GM18502 (cell line): ENCODE measurements around the gene PIR.

Source experiments
- ATAC-seq: cut with Tn5 transposase; IDR thresholded peaks from one replicate; pipeline ENCODE4 v1.9.1; 2021; ENCODE audit warnings: mild to moderate bottlenecking; ENCODE audit not compliant: unreplicated experiment, poor library complexity

PIR gene

GRCh38 chrX:15495801-15496200, 2.7 kb upstream of the PIR start:
- ATAC-seq: no peak

DNA sequence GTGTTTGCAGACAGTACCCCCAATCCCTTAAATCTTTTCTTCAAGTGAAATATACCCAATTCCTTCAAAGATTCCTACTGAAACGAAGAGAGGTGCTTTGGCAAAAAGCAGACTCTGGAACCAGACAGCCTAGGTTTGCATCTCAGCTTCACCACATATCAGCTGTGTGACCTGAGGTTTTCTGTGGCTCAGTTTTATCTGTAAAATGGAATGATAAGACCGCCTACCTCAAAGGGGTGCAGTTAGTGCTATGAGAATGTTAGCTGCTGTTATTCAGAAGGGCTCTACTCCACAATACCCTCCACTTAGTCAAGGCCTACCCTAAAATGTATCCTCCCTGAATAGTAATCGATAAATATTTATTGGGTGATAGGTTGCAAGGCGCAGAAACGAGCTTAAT, 664 bp downstream of the PIR start:
- no peak for ATAC-seq

DNA sequence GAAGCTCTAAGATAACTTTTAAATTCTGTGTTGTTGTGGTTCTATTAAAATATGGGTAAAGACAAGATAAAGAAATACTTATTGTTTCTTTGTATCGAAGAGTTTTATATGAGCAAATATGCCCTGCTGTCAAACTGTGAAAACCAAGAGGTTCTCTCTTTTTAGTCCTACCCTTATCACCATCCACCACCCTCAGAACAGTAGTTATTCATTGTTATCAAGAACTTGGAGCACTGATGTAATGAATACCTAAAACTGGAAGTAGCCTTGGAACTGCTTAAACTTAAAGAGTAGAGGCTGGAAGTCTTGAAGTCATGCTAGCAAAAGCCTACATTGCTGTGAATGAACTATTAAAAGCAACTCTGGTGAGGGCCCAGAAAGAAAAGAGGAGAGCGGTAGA, 9.2 kb downstream of the PIR start:
- ATAC-seq: no peak

GRCh38 chrX:15475486-15475885, 17.6 kb downstream of the PIR start:
- ATAC-seq: no peak

GRCh38 chrX:15475021-15475420, 18.1 kb downstream of the PIR start:
- no peak for ATAC-seq

DNA sequence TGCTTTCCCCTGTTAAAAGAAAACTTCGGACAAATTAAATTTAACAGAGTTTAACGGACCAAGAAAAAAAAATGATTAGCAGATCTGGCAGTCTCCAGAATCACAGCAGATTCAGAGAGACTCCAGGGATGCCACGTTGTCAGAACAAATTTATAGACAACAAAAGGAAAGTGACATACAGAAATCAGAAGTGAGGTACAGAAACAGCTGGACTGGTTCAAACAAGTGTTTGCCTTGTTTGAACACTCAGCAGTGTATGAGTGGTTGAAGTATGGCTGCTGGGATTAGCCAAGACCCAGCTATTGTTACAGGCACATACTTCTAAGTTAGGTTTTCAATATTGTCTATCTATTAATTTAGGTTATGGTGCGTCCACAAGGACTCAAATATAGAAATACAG, 19.1 kb downstream of the PIR start:
- no peak for ATAC-seq

GRCh38 chrX:15472531-15472930, 20.6 kb downstream of the PIR start:
- ATAC-seq: no peak

- ATAC-seq: peak; percentile 88
These were observed 22.1 kb downstream of the PIR start for GRCh38 chrX:15471028-15471427.

- no peak for ATAC-seq
These were observed 23.5 kb downstream of the PIR start for GRCh38 chrX:15469613-15470012.

GRCh38 chrX:15468036-15468435, 25.1 kb downstream of the PIR start:
- ATAC-seq: no peak

DNA sequence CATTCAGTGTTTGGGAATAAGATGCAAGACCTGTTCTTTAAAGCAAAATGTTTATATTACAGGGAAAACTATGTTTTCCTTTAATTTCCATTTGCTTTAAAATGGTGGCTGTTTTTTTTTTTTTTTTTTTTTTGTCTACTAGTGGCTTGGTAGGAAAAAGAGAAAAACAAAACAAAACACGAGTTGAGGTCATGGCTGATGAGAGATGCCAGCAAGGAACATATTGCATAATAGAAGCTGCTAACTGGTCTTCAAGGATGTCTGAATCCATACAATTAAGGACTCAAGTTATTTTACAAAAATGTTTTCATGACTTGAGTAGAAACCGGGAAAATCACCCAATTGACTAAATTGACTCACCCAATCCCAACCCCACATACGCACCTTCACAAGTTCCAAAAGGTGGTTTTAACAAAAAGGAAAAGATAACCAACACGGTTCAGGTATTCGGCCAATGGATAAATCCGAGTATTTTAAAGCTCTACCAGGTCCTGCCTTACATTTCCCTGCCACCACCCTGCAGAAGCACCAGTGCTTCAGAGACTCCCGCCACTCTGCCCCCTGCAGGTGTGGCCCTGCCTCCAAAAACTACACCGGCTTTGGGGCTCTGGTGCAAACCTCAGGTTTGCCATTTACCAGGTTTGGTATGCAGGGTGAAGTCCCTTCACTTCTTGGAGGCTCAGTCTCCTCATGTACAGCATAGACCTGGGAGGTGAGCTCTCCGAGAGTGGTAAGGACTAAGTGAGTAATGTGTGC, 27.1 kb downstream of the PIR start:
- ATAC-seq: no peak

GRCh38 chrX:15465347-15465746, 27.8 kb downstream of the PIR start:
- peak; percentile 72 for ATAC-seq

DNA sequence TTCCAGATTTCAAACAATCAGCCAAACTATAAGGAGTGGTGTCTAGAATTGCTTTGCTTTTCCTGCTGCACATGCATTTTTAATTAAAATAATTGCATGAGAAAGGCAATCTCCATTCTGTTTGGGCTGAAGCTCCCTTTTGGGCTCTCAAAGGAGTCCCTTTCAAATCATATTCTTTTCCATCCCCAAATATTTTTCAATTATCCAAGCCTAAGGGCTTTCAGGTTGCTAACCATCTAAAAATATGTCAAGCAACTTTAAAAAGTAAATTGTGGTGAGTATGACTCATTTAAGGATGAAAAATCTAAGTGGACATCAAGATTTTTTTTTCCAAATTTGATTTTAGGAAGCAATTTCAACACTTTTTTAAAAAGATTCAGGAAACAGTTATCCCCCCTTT, 28.4 kb downstream of the PIR start:
- ATAC-seq: no peak

GRCh38 chrX:15451913-15452312, 41.2 kb downstream of the PIR start:
- ATAC-seq: no peak

DNA sequence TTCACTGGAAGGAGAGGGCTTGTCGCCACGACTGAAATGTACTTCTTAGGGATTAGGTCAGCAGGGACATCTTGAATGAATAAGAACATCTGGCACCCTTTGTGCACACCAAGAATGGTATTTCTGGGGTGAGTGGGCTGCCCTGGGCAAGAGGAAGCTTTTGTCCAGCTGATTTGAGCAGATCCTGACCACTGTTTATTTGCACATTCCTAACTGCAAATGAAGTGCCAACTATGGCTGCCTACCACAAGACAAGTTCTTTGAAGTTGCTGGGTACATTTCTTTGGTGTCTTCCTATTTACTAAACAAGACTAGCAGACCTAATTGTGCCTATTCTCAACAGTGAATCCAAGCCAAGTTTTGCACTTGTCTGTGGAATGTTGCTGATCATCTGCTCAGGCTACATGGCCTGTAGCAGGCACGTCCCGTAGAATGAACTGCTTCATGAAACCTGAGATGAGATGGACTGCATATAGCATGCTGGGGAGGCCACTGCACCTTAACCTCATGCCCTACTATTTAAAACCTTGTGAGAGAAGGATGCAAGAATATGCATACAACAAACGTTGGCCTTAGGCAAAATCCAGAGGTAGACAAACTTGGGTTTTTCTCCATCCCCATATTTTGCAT, 45.0 kb downstream of the PIR start:
- no peak for ATAC-seq

DNA sequence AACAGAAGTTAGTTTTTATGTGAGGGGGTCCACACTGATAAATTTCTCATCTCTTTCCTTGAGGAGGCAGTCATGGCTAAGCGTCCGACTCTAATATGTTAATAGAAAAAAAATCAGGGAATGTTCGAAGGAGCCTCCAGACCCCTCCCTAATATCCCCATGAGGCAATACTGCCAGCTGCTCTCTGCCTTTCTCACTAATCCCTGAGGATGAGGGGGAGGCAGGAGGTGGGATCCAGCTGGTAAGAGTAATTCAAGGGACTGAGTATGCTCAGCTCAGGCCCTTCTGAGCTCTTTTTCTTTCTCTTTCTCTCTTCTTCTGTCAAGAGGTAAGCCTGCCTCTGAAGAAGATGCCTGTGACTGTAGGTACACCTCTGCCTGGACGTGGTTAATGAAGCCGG, 51.7 kb downstream of the PIR start:
- no peak for ATAC-seq

DNA sequence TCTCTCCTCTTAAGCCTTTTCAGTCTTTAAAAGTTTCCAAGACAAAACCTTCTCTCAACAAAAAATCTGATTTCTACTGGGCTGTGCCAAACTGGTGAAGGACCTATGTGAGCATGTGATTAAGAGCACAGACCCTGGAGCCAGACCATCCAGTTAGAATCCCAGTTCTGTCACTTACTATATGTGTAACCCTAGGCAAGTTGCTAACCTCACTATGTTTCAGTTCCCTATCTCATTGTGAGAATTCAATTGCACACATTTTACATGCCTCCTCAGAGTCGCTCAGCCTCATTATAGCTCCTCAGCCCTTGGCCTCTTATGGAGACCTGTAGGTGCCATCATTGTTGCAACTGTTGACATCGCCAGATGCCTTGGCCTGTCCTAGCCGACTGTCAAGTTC, 54.8 kb downstream of the PIR start:
- ATAC-seq: peak; percentile 94

DNA sequence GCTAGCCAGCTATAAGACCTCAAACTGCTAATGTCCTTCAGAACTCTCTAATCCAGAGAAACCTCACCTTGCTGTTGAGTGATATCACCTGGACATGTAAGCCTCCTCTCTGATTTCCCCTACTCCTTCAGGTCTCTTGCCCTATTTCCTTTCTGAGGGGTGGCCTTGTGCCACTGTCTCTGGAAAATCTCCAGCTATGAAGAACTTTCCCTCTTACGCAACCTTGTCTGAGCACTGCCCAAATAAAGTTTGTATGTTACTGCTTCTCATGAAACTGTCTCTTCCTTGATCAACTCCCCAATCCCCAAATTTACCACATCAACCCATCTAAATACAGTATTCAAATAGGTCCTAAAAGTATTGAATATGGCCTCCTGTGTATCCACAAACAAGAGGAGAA, 55.4 kb downstream of the PIR start:
- no peak for ATAC-seq

- no peak for ATAC-seq
These were observed 57.1 kb downstream of the PIR start for GRCh38 chrX:15435836-15436619.

GRCh38 chrX:15434205-15434604, 58.9 kb downstream of the PIR start:
- no peak for ATAC-seq

DNA sequence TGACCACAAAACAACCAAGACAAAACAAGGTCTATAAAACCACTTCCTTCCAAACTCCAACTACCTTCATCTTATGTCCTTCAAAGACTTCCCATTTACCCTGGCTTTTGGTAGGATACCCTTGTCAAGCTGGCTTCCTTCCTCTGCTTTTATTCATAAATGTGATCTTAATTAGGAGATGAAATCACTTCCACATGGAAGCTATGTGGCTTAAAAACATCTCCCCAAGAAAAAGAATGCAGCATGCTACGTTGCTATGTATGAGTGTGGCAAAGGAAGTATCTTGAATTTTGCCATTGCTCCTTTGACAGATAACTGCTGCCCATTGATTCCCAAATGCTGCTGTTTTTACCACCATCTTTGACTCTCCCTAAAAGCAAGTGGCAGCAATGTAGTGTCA, 62.5 kb downstream of the PIR start:
- ATAC-seq: no peak
